Brain microvascular endothelial cell (primary cell): Measurements from ENCODE around the gene NUCB1.
"Not testable (repeated sequence)": the region's sequence is repeated elsewhere in the genome, so short reads cannot be mapped to it uniquely, and the experiment has no call there.

ENCODE experiments used
- DNase-seq: peaks from one replicate; pipeline ENCODE4 v3.0.0-alpha.2; 2020
- H3K27ac ChIP-seq: fragments of 250-450 bp; sonication (Bioruptor Pico); 2 replicates; pipeline ENCODE4 v1.5.1; 2020; ENCODE audit warnings: mild to moderate bottlenecking, moderate library complexity
- H3K27me3 ChIP-seq: fragments of 250-450 bp; sonication (Bioruptor Pico); replicated peaks from 2 replicates; pipeline ENCODE4 v1.5.1; 2020; ENCODE audit warnings: mild to moderate bottlenecking
- H3K36me3 ChIP-seq: fragments of 250-450 bp; sonication (Bioruptor Pico); replicated peaks from 2 replicates; pipeline ENCODE4 v1.5.1; 2020; ENCODE audit warnings: mild to moderate bottlenecking
- H3K4me3 ChIP-seq: 2 replicates; pipeline ENCODE4 v1.5.1; 2011; ENCODE audit warnings: low read depth, mild to moderate bottlenecking, control low read depth, low read length, moderate library complexity
- in situ Hi-C: cut with HindIII; loops from 2 replicates; pipeline ENCODE4 v1.10.0; 2017; ENCODE audit warnings: low sequenced_read_pairs, low pct_ligation_motif_present
- TF ChIP-seq, protein P1 (sequence below): IDR thresholded peaks from 2 replicates; pipeline ENCODE4 v1.5.1; 2011; ENCODE audit warnings: low read depth, mild to moderate bottlenecking, moderate library complexity, low read length, control low read depth, inconsistent platforms; ENCODE audit errors: missing control alignments

The NUCB1 gene

DNA sequence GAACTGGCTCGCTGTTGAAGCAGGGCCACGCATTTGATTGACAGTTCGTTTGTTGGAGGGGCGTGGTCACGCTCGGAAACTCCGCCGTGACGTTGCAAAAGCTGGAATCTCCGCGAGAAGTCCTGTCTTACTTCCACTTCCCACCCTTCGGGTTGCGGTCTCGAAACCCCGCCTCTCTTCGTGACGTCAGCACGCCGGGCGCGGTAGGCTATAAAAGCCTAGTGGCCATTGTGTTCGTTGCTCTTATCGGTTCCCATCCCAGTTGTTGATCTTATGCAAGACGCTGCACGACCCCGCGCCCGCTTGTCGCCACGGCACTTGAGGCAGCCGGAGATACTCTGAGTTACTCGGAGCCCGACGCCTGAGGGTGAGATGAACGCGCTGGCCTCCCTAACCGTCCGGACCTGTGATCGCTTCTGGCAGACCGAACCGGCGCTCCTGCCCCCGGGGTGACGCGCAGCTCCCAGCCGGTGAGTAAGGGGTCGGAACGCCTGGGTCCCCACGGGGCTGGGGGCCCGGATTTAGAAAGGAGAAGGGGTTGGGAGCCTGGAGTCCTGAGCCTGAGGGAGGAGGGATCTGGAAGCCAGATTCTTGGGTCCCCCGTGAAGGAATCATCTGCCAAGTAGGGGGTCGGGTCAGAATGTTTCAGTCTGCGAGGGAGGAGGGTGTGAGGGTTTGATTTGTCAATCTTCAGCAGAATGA lies 27.8 kb upstream of the NUCB1 start, which contains the start of gene PPP1R15A:
PPP1R15A (plus strand) TSS at position 240 of the 702 bp plus-strand sequence. CDS start 813 bp downstream, outside the sequence.
- Histone ChIP-seq H3K27ac (peak within 1 kb of the TSS; percentile 100), H3K27me3 (no peaks in the 10 kb centered on the region), H3K4me3 (peak within 1 kb of the TSS; percentile 100), H3K36me3 (peaks cover 45% of the 10 kb centered on the region)
- in situ Hi-C loops = no loop called here
- DNase-seq = peak; percentile 98
- TF ChIP-seq, protein P1, sequence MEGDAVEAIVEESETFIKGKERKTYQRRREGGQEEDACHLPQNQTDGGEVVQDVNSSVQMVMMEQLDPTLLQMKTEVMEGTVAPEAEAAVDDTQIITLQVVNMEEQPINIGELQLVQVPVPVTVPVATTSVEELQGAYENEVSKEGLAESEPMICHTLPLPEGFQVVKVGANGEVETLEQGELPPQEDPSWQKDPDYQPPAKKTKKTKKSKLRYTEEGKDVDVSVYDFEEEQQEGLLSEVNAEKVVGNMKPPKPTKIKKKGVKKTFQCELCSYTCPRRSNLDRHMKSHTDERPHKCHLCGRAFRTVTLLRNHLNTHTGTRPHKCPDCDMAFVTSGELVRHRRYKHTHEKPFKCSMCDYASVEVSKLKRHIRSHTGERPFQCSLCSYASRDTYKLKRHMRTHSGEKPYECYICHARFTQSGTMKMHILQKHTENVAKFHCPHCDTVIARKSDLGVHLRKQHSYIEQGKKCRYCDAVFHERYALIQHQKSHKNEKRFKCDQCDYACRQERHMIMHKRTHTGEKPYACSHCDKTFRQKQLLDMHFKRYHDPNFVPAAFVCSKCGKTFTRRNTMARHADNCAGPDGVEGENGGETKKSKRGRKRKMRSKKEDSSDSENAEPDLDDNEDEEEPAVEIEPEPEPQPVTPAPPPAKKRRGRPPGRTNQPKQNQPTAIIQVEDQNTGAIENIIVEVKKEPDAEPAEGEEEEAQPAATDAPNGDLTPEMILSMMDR = no peak

DNA sequence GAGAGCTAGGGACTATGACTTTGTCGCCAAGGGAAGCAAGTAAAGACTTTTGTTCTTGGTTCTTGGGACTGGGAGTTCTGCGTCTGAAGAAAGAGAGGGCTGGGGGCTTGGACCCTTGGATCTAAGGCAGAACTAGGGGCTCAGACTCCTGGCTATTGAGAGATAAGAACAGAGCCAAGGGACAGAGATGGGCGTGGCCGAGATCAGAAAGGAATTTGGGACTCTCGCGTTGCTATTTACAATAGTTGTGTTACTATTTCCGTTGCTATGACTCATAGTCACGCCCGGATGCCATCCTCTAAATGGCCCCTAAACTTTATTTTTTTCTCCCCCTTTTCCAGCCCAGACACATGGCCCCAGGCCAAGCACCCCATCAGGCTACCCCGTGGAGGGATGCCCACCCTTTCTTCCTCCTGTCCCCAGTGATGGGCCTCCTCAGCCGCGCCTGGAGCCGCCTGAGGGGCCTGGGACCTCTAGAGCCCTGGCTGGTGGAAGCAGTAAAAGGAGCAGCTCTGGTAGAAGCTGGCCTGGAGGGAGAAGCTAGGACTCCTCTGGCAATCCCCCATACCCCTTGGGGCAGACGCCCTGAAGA lies 27.1 kb upstream of the NUCB1 start:
- peak overlapping the region; percentile 100 for H3K4me3 ChIP-seq
- TF ChIP-seq, protein P1 = no peak
- in situ Hi-C loops = no loop called here
- H3K27ac ChIP-seq = peak overlapping the region; percentile 100
- no peaks in the 10 kb centered on the region for H3K27me3 ChIP-seq
- DNase-seq = peak; percentile 96
- peaks cover 51% of the 10 kb centered on the region for H3K36me3 ChIP-seq

DNA sequence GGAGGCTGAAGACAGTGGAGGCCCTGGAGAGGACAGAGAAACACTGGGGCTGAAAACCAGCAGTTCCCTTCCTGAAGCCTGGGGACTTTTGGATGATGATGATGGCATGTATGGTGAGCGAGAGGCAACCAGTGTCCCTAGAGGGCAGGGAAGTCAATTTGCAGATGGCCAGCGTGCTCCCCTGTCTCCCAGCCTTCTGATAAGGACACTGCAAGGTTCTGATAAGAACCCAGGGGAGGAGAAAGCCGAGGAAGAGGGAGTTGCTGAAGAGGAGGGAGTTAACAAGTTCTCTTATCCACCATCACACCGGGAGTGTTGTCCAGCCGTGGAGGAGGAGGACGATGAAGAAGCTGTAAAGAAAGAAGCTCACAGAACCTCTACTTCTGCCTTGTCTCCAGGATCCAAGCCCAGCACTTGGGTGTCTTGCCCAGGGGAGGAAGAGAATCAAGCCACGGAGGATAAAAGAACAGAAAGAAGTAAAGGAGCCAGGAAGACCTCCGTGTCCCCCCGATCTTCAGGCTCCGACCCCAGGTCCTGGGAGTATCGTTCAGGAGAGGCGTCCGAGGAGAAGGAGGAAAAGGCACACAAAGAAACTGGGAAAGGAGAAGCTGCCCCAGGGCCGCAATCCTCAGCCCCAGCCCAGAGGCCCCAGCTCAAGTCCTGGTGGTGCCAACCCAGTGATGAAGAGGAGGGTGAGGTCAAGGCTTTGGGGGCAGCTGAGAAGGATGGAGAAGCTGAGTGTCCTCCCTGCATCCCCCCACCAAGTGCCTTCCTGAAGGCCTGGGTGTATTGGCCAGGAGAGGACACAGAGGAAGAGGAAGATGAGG lies 26.4 kb upstream of the NUCB1 start:
- in situ Hi-C loops = no loop called here
- Histone ChIP-seq H3K27ac (peak overlapping the region; percentile 100), H3K4me3 (peak overlapping the region; percentile 100), H3K27me3 (no peaks in the 10 kb centered on the region), H3K36me3 (peaks cover 53% of the 10 kb centered on the region)
- TF ChIP-seq, protein P1 = no peak
- no peak for DNase-seq

DNA sequence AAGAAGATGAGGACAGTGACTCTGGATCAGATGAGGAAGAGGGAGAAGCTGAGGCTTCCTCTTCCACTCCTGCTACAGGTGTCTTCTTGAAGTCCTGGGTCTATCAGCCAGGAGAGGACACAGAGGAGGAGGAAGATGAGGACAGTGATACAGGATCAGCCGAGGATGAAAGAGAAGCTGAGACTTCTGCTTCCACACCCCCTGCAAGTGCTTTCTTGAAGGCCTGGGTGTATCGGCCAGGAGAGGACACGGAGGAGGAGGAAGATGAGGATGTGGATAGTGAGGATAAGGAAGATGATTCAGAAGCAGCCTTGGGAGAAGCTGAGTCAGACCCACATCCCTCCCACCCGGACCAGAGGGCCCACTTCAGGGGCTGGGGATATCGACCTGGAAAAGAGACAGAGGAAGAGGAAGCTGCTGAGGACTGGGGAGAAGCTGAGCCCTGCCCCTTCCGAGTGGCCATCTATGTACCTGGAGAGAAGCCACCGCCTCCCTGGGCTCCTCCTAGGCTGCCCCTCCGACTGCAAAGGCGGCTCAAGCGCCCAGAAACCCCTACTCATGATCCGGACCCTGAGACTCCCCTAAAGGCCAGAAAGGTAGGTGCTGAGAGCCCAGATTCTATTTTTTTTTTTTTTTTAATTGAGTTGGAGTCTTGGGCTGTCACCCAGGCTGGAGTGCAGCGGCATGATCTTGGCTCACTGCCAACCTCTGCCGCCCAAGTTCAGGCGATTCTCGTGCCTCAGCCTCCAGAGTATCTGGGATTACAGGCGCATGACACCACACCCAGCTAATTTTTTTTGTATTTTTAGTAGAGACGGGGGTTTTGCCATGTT lies 25.6 kb upstream of the NUCB1 start:
- peaks cover 53% of the 10 kb centered on the region for H3K36me3 ChIP-seq
- DNase-seq = peak; percentile 51
- no peaks in the 10 kb centered on the region for H3K27me3 ChIP-seq
- in situ Hi-C loops = no loop called here
- TF ChIP-seq, protein P1 = no peak
- peak overlapping the region; percentile 100 for H3K4me3 ChIP-seq
- peak overlapping the region; percentile 100 for H3K27ac ChIP-seq

DNA sequence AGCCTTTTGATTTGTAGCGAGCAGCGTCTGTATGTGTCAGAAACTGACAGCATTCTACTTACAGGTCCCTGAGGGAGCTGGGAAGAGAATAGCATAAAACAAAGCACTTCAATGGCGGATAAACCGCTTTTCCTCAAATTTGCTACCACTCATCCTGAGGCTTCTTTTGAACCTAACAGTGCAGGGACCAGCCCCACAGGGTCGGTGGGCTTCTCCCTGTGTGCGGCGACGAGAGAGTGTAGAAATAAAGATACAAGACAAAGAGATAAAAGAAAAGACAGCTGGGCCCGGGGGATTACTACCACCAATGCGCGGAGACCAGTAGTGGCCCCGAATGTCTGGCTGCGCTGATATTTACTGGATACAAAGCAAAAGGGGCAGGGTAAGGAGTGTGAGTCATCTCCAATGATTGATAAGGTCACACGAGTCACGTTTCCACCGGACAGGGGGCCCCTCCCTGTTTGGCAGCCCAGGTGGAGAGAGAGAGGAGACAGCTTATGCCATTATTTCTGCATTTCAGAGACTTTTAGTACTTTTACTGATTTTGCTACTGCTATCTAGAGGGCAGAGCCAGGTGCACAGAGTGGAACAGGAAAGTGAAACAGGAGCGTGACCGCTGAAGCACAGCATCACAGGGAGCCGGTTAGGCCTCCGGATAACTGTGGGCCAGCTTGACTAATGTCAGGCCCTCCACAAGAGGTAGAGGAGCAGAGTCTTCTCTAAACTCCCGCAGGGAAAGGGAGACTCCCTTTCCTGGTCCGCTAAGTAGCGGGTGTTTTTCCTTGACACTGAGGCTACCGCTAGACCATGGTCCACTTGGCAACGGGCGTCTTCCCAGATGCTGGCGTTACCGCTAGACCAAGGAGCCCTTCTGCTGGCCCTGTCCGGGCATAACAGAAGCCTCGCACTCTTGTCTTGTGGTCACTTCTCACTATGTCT lies 23.8 kb upstream of the NUCB1 start:
- H3K27me3 ChIP-seq, DNase-seq, in situ Hi-C loops: not testable (repeated sequence)
- H3K27ac ChIP-seq = peak overlapping the region; percentile 100
- peaks cover 53% of the 10 kb centered on the region for H3K36me3 ChIP-seq
- peak overlapping the region; percentile 100 for H3K4me3 ChIP-seq
